Activated naive CD8-positive, alpha-beta T cell treated with anti-CD3 and anti-CD28 coated beads, Interleukin-2, amount 50 U/mL, for 16 hours (primary cell): Measurements from ENCODE around the gene PRR15L.
"Not testable (repeated sequence)": the region's sequence is repeated elsewhere in the genome, so short reads cannot be mapped to it uniquely, and the experiment has no call there.

ENCODE experiments used
- DNase-seq: peaks from one replicate; pipeline ENCODE4 v3.0.0-alpha.2; 2020; ENCODE audit warnings: low read depth, low spot score

Gene PRR15L, protein sequence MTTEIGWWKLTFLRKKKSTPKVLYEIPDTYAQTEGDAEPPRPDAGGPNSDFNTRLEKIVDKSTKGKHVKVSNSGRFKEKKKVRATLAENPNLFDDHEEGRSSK

DNA sequence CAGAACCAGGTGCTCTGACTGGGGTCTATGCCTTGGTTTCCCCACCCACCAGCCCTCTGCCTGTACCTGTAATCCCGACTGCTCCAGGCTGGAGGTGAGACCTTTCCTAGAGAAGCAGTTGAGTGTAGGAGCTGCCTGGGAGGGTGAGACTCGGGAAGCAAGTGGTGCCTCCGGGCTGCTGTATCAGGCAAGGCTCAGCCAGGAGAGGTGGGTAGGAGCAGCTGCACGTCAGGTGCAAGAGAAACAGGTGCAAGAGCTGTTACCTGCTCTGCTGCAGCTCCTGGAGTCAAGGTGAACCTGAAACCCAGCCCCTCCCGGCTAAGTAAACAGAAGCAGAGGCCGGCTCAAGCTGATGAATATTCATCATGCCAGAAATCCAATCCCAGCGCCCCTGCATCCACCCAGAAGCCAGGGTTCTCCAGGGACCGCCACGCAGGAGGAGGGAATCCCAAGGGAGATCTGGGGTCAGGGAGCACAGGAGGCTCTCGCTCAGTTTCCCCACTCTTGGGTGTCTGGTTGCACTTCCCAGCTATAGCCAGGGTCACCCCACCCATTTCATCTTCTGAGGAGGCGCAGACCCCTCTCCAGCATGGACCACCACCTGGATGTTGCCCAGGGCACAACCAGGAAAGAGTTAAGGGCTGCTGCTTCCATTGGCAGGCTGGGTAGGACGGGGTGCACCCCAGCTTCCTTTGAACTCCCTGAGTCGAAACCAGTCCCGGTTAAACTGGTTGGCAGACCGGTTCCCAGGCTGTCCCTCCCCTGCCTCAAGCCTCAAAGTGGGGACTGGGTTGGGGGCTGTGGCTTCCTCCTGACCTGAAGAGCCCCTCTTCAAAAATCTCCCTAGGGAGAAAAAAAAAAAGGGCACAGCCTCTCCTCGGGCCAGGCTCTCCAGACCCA, at the start of gene PRR15L:
Gene PRR15L (minus strand): TSS at position 293 of the 900 bp plus-strand sequence. CDS start 4,649 bp downstream, outside the sequence.
- DNase-seq, result no peak

GRCh38 chr17:48006936-48007709, 49.4 kb upstream of the PRR15L start:
- no peak for DNase-seq

GRCh38 chr17:48004983-48005382, 47.3 kb upstream of the PRR15L start:
- DNase-seq, result no peak

DNA sequence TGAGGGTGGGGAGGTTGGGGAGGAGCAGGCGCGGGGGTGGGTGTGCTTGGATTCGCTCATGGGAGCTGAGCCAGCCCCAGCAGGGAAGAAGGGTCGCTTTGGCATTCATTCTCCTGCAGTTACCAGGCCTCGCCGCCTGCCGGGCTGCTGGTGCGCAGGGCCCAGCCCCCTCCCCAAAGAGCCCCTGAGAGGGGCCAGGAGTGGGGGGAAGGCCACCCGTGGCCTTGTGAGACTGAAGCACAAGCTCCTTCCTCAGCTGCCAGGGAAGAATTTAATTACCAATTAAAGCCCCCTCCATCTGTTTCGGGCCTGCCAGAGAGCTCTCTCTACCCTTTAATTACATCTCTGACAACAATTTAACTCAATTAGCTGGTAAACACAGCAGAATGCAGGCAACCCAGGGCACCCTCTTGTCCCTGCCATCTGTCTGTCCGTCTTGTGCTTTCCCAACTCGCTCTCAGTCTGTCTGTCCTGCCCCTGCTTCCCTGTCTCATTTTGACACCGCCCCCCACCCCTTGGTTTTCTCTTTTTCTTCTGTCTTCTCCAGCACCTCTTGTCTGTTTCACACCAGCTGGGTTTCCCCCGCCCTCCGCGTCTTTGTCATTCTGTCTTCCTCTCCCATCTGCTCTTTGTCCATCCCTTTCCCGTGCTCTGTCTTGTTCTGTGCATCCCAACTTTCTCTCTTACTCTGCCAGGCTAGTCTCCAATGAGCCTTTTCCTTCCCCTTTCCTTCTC, 45.9 kb upstream of the PRR15L start:
- no peak for DNase-seq

DNA sequence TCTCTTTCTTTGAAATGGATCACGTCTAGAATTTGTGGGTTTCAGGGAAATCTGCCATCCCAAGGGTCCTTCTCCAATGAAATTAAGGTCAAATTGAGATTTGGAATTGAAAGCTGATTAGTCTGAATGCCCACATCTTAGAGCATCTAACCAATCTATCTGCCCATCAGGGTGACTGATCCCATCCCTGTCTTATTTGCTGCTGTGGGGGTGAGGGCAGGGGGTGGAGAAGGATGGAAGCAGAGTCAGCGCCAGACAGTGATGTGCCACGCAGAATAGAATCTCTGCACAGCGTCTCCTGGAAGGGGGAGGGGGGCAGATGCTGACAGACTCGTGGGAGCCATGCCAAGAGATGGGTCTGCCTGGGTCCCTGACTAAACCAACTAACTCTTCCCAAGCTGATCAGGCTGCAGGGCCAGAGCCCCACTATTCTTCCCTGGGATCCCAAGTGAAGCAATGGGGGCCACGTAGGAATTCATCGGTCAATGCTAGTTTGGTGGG, 45.3 kb upstream of the PRR15L start:
- DNase-seq, result no peak

DNA sequence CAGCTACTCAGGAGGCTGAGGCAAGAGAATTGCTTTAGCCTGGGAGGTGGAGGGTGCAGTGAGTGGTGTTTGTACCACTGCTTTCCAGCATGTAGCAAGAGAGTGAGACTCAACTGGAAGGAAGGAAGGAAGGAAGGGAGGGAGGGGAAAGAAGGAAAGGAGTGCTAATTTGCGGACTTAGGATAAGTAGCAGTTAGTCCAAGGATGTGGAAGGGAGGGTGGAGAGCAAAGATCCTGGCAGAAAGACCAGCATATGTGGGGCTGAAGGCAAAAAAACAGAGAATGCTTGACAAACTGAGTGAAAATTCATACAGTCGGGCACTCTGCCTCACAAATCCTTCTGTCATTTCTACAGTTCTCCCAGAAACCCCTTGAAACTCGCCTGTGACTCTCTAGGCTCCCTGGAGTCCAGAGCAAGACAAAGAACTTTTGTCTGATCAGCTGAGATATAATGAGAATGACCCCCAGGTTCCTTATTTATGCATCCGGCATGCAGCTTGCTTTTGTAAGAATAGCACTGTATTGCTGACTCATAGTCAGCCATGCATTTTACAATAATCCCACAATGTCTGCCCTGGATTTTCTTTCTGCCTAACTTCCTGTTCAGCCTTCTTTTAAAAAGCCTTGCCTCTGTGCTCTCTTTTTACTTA, 44.7 kb upstream of the PRR15L start:
- no peak for DNase-seq

GRCh38 chr17:48001657-48002056, 44.0 kb upstream of the PRR15L start:
- DNase-seq, result not testable (repeated sequence)

DNA sequence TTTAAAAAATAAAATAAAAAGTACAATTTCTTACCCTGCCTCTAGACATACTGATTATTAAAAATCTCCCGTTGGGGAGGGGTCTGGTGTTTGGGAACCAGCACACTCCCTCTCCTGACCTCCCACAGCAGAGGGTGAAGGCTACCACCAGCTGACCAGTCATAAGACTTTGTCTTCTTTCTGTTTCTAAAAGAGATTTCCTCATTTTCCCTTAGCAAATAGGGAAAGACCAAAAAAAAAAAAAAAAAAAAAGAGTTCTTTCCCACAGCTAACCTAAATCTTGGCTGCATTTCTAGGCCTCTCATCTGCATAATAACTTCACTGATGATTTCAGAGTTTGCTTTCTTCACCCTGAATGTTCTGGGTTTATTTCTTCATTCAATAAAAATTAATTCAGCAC, 43.5 kb upstream of the PRR15L start:
- DNase-seq, result no peak

DNA sequence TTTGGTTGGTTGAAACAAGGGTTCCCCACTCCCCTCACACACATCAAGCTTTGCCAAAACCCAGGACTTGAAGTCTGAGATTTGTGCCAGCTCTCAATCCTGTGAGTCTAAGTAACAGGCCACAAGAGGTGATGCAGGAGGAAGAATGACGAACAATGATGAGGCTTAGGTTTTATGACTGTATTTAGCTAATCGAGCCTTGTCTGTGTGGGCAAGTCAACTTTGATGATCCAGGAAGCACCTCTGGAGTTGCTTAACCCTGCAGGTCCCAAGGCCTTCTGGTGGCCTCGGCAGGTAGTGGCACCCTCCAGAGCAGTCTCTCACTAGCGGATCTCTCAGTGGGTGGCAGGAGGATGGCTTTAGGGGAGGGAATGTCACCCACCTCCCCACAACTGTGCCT, 41.9 kb upstream of the PRR15L start:
- no peak for DNase-seq

DNA sequence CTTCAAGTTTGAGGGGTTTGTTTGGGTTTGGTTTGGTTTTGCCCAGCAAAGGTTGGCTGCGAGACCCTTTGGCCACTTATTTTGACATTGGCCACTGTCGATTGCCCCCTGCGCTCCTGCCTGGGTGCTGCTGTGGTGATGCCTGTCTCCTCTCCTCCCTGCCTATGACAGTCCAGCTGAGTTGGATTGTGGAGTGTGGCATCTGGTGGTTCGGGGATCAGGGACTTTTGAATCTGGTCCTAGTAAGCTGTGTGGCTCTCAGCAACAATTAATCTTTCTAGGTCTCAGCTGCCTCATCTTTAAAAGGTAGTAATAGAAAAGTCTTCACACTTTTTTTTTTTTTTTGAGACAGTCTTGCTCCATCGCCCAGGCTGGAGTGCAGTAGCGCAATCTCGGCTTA, 40.4 kb upstream of the PRR15L start:
- DNase-seq, result no peak

GRCh38 chr17:47997586-47997985, 39.9 kb upstream of the PRR15L start:
- DNase-seq, result no peak

DNA sequence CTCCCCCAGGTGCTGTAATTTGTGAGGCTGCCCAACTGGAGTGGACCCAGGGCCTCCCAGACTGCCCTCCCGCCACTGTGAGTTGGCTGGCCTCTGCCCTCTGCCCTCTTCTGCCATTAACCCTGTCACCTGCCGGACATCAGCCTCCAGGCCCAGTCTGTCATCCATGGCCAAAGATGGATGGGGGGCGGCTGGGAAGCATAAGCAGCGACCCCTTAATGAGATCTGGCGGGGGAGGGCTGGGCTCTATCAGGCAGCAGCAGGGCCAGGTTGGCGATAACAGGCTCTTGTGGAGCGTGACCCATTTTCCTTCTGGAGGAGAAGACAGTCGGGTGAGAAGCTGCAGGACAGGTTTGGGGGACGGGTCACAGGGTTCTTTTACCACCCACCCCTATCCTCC, 38.5 kb upstream of the PRR15L start:
- DNase-seq, result no peak

GRCh38 chr17:47995241-47995935, 37.7 kb upstream of the PRR15L start:
- no peak for DNase-seq

DNA sequence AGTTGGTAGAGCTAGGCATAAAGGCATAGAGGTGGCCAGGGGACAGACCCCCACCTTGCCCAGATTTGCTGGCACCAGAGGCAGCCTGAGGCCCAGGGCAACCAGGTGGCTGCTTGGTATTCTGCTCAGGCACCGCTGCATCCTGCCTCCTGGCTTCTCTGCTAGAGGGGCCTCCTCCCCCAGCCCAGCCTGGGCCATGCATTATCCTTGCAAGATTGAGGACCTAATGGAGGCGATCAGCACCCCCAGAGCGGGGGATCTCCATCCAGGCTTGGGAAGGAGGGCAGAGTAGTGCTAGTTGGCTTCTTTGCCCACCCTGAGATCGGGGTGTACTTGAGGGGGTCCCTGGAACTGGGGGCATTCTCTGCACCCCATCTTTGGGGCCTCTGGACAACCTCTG, 37.0 kb upstream of the PRR15L start:
- DNase-seq, result no peak

GRCh38 chr17:47993964-47994363, 36.3 kb upstream of the PRR15L start:
- DNase-seq, result no peak

DNA sequence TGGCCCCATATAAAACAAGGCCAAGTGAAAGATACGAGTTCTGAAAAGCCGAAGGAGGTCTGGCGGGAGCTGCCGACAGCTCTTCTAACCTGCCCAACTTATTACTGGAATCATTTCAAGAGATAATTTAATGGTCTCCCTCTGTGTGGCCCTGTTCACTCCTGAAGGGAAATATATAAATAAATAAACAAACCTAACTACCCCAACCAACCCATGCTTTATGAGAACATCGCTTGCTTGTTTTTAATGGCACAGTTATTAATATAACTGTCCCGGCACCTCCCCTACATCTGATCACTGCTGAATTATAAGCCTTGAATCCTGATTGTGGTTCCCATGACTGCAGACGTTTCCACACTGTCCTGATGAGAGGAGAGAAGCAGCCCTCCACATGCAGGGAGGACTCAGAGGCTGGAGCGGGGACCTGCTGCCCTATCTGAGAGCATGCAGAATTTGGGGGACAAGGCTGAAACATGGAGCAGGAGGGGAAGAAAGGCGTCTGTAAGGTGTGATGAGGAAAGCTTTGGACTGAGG, 35.4 kb upstream of the PRR15L start:
- DNase-seq, result no peak

- no peak for DNase-seq
Measured at GRCh38 chr17:47992216-47992615, 34.5 kb upstream of the PRR15L start.

GRCh38 chr17:47990962-47991731, 33.5 kb upstream of the PRR15L start:
- no peak for DNase-seq

- DNase-seq, result no peak
Measured at GRCh38 chr17:47989700-47990099, 32.0 kb upstream of the PRR15L start.
